ENCODE data around the gene MAML2.

MAML2 gene

DNA sequence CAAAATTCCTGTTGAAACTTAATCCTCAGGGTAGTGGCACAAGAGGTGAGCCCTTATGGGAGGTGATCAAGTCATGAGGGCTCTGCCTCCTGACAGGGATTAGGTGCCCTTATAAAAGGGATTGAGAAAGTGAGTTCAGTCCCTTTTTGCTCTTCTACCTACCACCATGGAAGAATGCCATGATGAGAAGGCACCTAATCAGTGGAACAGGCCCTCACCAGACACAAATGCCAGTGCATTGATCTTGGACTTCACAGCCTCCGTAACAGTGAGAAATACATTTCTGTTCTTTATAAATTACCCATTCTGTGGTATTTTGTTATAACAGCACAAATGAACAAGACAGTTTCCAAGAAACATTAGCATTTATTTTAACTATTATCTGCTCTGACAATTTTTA is 338.1 kb downstream of the MAML2 start:
- H3K4me3 ChIP-seq, result no peak overlapping the region
- TF ChIP-seq, protein P1, sequence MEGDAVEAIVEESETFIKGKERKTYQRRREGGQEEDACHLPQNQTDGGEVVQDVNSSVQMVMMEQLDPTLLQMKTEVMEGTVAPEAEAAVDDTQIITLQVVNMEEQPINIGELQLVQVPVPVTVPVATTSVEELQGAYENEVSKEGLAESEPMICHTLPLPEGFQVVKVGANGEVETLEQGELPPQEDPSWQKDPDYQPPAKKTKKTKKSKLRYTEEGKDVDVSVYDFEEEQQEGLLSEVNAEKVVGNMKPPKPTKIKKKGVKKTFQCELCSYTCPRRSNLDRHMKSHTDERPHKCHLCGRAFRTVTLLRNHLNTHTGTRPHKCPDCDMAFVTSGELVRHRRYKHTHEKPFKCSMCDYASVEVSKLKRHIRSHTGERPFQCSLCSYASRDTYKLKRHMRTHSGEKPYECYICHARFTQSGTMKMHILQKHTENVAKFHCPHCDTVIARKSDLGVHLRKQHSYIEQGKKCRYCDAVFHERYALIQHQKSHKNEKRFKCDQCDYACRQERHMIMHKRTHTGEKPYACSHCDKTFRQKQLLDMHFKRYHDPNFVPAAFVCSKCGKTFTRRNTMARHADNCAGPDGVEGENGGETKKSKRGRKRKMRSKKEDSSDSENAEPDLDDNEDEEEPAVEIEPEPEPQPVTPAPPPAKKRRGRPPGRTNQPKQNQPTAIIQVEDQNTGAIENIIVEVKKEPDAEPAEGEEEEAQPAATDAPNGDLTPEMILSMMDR (IDR thresholded peaks at IDR 0.05), result no peak
- DNase-seq (ENCODE audit: low spot score), result no peak
- no peak overlapping the region for H3K27ac ChIP-seq

DNA sequence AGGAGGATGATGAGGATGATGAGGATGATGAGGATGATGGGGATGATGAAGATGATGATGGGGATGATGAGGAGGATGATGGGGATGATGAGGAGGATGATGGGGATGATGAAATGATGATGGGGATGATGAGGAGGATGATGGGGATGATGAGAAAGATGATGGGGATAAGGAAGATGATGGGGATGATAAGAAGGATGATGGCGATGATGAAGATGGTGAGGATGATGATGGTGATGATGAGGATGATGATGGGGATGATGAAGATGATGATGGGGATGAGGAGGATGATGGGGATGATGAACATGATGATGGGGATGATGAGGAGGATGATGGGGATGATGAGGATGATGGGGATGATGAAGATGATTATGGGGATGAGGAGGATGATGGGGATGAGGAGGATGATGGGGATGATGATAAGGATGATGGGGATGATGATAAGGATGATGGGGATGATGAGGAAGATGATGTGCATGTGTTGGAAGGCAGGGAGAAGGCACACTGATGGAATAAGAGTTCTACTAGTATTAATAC is 340.2 kb downstream of the MAML2 start:
- H3K27ac ChIP-seq, result no peak overlapping the region
- H3K4me3 ChIP-seq, result no peak overlapping the region
- TF ChIP-seq, protein P1 (IDR thresholded peaks at IDR 0.05), result no peak
- DNase-seq (ENCODE audit: low spot score), result no peak

DNA sequence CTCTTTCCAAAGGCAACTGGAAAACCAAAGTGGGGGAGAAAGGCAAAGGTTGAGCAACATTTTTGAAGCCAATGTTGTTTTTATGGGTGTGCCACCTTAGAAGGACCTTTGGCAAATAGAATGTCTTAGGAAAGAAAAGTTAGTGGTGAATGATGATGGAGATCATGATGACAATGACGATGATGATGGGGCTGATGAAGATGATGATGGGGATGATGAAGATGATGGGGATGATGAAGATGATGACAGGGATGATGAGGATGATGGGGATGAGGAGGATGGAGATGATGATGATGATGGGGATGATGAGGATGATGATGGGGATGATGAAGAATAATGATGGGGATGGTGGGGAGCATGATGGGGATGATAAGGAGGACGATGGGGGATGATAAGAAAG is 340.7 kb downstream of the MAML2 start:
- H3K27ac ChIP-seq, result peak overlapping the region in 1 of 2 donors; percentile 87
- H3K4me3 ChIP-seq, result no peak overlapping the region
- TF ChIP-seq, protein P1 (IDR thresholded peaks at IDR 0.05), result no peak
- DNase-seq (ENCODE audit: low spot score), result no peak

DNA sequence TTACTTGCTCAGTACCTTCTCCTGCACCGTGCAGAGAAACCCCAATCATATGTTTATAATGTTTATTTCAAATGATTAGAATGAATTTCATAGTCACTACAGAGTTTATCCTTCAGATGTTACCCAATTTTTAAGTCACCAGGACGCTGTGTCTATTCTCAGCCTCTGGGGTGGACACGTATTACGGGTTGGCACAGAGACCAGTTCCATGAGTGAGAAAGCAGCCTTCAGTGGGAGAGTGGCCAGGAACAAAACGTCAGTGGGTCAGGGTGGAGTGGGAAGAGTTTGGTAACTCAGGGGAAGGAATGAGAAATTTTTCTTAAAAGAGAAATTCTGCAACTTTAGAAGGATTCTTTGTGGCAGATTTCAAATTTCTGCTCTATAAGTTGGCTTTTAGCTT is 342.0 kb downstream of the MAML2 start:
- TF ChIP-seq, protein P1 (IDR thresholded peaks at IDR 0.05), result no peak
- peak; percentile 95 for DNase-seq (ENCODE audit: low spot score)
- Histone ChIP-seq H3K4me3 (peak overlapping the region; percentile 57), H3K27ac (peak overlapping the region; percentile 78 to 87)

DNA sequence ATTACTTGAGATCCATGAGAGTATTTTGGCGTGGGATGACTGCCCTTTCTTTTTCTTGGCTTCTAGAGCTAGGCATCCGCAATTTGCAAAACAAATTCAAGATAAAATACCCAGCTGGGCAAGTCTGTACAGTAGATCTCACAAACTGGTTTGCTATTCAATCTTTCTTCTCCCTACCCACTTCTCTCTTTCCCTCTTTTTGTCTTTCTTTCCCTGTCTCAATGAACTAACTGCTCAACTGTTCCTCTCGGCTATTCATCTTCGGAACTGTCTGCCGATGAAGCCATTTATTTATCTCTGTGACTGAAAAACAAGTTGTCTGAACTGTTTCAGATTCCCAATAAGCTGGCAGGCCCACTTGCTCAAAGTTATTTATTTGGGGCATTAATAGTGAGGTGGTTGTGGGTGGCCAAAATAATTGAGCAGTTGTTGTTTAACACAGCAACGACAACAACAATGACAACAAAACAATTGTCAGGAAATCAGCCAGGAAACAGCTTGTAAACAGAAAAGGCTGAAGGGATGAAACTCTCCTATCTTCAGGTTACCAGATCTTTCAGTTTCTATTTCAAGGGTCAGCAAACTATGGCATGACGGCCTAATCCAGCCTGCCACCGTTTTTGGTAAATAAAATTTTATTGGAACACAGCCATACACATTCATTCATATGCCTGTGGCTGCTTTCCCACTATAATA is 343.1 kb downstream of the MAML2 start:
- H3K27ac ChIP-seq, result peak overlapping the region; percentile 78 to 87
- TF ChIP-seq, protein P1 (IDR thresholded peaks at IDR 0.05), result no peak
- peak overlapping the region; percentile 57 for H3K4me3 ChIP-seq
- DNase-seq (ENCODE audit: low spot score), result no peak

DNA sequence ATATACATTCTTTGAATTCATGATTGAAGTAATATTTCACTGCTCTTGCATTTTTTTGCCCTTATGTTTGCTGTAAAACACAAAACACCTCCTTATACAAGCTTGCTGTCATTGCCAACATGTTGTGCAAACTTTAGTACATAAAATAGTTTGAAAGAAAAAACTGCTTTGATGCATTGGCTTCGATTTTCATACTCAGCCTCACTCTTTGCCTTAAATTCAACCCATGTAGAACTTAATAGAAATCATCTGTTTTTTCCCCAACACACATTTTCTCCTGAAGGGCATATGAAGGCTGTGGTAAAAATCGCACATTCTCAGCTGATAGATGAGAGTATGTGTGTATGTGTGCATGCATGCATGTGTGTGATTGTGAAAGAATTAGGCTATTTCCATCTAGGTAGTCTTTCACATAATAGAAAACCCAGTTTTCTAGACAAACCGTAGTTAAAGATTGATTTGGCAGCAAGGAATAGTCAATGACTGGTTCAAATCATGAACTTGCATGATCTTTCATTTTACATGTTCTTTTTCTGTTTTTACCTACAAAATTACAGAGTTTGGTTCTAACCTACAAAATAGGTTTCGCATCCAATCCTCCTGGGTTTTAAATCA is 346.3 kb downstream of the MAML2 start:
- Histone ChIP-seq H3K4me3 (no peak overlapping the region), H3K27ac (no peak overlapping the region)
- TF ChIP-seq, protein P1 (IDR thresholded peaks at IDR 0.05), result no peak
- DNase-seq (ENCODE audit: low spot score), result no peak

DNA sequence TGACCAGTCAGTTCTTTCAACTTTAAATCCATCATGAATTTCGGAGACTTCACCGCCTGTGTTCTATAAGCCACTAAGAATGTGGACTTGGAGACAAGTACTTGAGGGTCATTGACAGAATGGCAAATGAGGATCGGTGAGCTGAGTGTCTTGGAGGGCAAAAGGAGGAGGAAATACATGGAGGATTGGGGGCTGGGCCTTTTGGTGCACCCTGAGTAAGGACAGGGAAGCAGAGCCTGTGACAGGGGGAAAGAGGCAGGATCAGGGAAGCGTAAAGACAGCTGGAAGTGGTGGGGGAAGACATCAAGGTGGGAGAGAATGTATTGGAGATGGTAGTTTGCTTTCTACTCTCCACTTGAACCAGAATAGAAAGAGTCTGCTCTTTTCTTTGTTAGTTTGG is 348.7 kb downstream of the MAML2 start:
- H3K4me3 ChIP-seq, result no peak overlapping the region
- peak overlapping the region in 1 of 2 donors; percentile 36 for H3K27ac ChIP-seq
- TF ChIP-seq, protein P1 (IDR thresholded peaks at IDR 0.05), result no peak
- DNase-seq (ENCODE audit: low spot score), result no peak

Data from coronary artery (tissue), 2 donors.